Body of pancreas (tissue), 4 donors: ENCODE data around the gene CFH.

Experiments used
- CTCF ChIP-seq, 7 experiments: fragments of 450-650 bp in 4 of 7; fragments of 200-600 bp in 3 of 7; sonication (generic) in 3 of 7; IDR thresholded peaks; one replicate each; pipeline ENCODE4 v1.5.1; 2016 to 2019; ENCODE audit warnings: antibody characterized with exemption in 7 of 7
- POLR2A ChIP-seq, 3 donors: fragments of 450-650 bp; IDR thresholded peaks; one replicate each; pipeline ENCODE4 v1.6.1; 2016; ENCODE audit warnings: antibody characterized with exemption in 3 of 3, mild to moderate bottlenecking in 2 of 3

- TF ChIP-seq POLR2A (IDR thresholded peaks at IDR 0.05) (no peak), CTCF (IDR thresholded peaks at IDR 0.05) (no peak)
These were observed 17.9 kb downstream of the CFH start for GRCh38 chr1:196669693-196670092.
